GM18520 (cell line): ENCODE measurements around the gene VWDE.
"Not testable (repeated sequence)": the region's sequence is repeated elsewhere in the genome, so short reads cannot be mapped to it uniquely, and the experiment has no call there.

Experiments
- ATAC-seq: cut with Tn5 transposase; IDR thresholded peaks from one replicate; pipeline ENCODE4 v1.9.1; 2021; ENCODE audit not compliant: unreplicated experiment

The VWDE gene

GRCh38 chr7:12403287-12404181, at the start of gene VWDE:
VWDE (minus strand) TSS chr7:12403865; CDS start chr7:12403716, 149 bp downstream.
- no peak for ATAC-seq

GRCh38 chr7:12453136-12453535, 49.5 kb upstream of the VWDE start:
- not testable (repeated sequence) for ATAC-seq

- ATAC-seq, result no peak
Measured at GRCh38 chr7:12450615-12451014, 47.0 kb upstream of the VWDE start.

- no peak for ATAC-seq
Measured at GRCh38 chr7:12444785-12445184, 41.1 kb upstream of the VWDE start.

- ATAC-seq, result no peak
Measured at GRCh38 chr7:12440229-12440628, 36.6 kb upstream of the VWDE start.

GRCh38 chr7:12436896-12437535, 33.4 kb upstream of the VWDE start:
- no peak for ATAC-seq

- no peak for ATAC-seq
Measured at GRCh38 chr7:12436126-12436525, 32.5 kb upstream of the VWDE start.

- ATAC-seq, result no peak
Measured at GRCh38 chr7:12434012-12434642, 30.5 kb upstream of the VWDE start.

- no peak for ATAC-seq
Measured at GRCh38 chr7:12431886-12432556, 28.4 kb upstream of the VWDE start.

- no peak for ATAC-seq
Measured at GRCh38 chr7:12425311-12425710, 21.6 kb upstream of the VWDE start.

- ATAC-seq, result no peak
Measured at GRCh38 chr7:12423997-12424745, 20.5 kb upstream of the VWDE start.

- ATAC-seq, result no peak
Measured at GRCh38 chr7:12423355-12423996, 19.8 kb upstream of the VWDE start.

- ATAC-seq, result no peak
Measured at GRCh38 chr7:12422554-12423320, 19.1 kb upstream of the VWDE start.

- no peak for ATAC-seq
Measured at GRCh38 chr7:12418452-12418851, 14.8 kb upstream of the VWDE start.

- no peak for ATAC-seq
Measured at GRCh38 chr7:12415072-12415471, 11.4 kb upstream of the VWDE start.

GRCh38 chr7:12412407-12412806, 8.7 kb upstream of the VWDE start:
- no peak for ATAC-seq

GRCh38 chr7:12410523-12410922, 6.9 kb upstream of the VWDE start:
- no peak for ATAC-seq

GRCh38 chr7:12409097-12409711, 5.5 kb upstream of the VWDE start:
- ATAC-seq, result no peak

- ATAC-seq, result not testable (repeated sequence)
Measured at GRCh38 chr7:12407652-12408051, 4.0 kb upstream of the VWDE start.
